DND-41 (cell line): ENCODE data around the gene ARHGAP24.
A peak's percentile ranks its signal among the peaks of the same experiment; 100 is the strongest.

Experiments
- ATAC-seq: fragments of 200-7000 bp; cut with Tn5 transposase; 3 replicates; pipeline ENCODE4 v1.9.1; 2021; ENCODE audit warnings: low read depth; ENCODE audit not compliant: insufficient read depth
- DNase-seq: peaks from one replicate; pipeline ENCODE4 v3.0.0-alpha.2; 2020
- H2AFZ ChIP-seq: 2 replicates; pipeline ENCODE4 v1.6.0; 2012; ENCODE audit warnings: low read depth, low read length
- H3K27ac ChIP-seq: 2 replicates; pipeline ENCODE4 v1.5.1; 2012; ENCODE audit warnings: low read length, inconsistent platforms
- H3K27me3 ChIP-seq: fragments of 200-600 bp; sonication (generic); 2 replicates; pipeline ENCODE4 v1.6.0; 2012; ENCODE audit warnings: low read length, mild to moderate bottlenecking, inconsistent platforms; ENCODE audit not compliant: insufficient read depth, poor library complexity
- H3K36me3 ChIP-seq: 2 replicates; pipeline ENCODE4 v1.5.1; 2012; ENCODE audit warnings: low read length, inconsistent platforms; ENCODE audit not compliant: insufficient read depth
- H3K4me1 ChIP-seq: 2 replicates; pipeline ENCODE4 v1.5.1; 2012; ENCODE audit warnings: mild to moderate bottlenecking, low read length; ENCODE audit not compliant: insufficient read depth
- H3K4me2 ChIP-seq: 2 replicates; pipeline ENCODE4 v1.6.0; 2012; ENCODE audit warnings: mild to moderate bottlenecking, moderate library complexity, low read length, inconsistent platforms; ENCODE audit not compliant: insufficient read depth
- H3K4me3 ChIP-seq, 2 experiments: fragments of 200-600 bp in 1 of 2; shearing (Covaris generic) in 1 of 2; 2 replicates each; pipeline ENCODE4 v1.5.1; 2012 to 2016; ENCODE audit warnings: inconsistent platforms in 2 of 2, low read length in 2 of 2, mild to moderate bottlenecking in 2 of 2, low read depth in 1 of 2, moderate library complexity in 1 of 2
- H3K79me2 ChIP-seq: 2 replicates; pipeline ENCODE4 v1.6.0; 2012; ENCODE audit warnings: low read length, inconsistent platforms; ENCODE audit not compliant: insufficient read depth
- H3K9ac ChIP-seq: 2 replicates; pipeline ENCODE4 v1.6.0; 2012; ENCODE audit warnings: low read depth, mild to moderate bottlenecking, inconsistent platforms, low read length, moderate library complexity
- H3K9me3 ChIP-seq: 2 replicates; pipeline ENCODE4 v1.5.1; 2012; ENCODE audit warnings: low read length, moderate library complexity, mild to moderate bottlenecking, inconsistent platforms; ENCODE audit not compliant: insufficient read depth, severe bottlenecking
- H4K20me1 ChIP-seq: 2 replicates; pipeline ENCODE4 v1.6.0; 2012; ENCODE audit warnings: low read length; ENCODE audit not compliant: insufficient read depth
- EZH2 ChIP-seq: IDR thresholded peaks from 3 replicates; pipeline ENCODE4 v1.6.1; 2012; ENCODE audit warnings: borderline replicate concordance, low read depth, mild to moderate bottlenecking, moderate library complexity, low read length, inconsistent platforms; ENCODE audit not compliant: severe bottlenecking
- TF ChIP-seq, protein P1 (sequence below): IDR thresholded peaks from 2 replicates; pipeline ENCODE4 v1.5.1; 2012; ENCODE audit warnings: borderline replicate concordance, low read length, moderate library complexity, mild to moderate bottlenecking; ENCODE audit not compliant: poor library complexity, severe bottlenecking; ENCODE audit errors: extremely low read depth

The ARHGAP24 gene

DNA sequence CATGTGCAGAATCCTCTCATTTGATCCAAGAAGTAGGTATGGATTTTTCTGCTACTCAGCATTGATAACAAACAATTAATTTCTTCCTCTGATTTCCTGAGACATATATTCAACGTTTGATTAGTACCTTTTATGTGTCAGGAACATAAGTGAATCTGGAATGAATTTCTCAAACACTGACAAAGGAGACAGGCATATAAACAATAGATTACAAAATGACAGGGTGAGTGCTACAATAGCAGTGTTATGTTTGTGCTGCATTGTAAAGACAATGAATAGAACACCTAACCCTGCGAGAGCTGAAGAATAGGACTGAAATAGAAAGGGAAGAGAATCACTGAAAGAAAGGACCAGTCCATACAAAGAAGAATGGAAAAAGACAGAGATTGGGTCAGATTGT lies 52.9 kb downstream of the ARHGAP24 start:
- TF ChIP-seq, protein P1, sequence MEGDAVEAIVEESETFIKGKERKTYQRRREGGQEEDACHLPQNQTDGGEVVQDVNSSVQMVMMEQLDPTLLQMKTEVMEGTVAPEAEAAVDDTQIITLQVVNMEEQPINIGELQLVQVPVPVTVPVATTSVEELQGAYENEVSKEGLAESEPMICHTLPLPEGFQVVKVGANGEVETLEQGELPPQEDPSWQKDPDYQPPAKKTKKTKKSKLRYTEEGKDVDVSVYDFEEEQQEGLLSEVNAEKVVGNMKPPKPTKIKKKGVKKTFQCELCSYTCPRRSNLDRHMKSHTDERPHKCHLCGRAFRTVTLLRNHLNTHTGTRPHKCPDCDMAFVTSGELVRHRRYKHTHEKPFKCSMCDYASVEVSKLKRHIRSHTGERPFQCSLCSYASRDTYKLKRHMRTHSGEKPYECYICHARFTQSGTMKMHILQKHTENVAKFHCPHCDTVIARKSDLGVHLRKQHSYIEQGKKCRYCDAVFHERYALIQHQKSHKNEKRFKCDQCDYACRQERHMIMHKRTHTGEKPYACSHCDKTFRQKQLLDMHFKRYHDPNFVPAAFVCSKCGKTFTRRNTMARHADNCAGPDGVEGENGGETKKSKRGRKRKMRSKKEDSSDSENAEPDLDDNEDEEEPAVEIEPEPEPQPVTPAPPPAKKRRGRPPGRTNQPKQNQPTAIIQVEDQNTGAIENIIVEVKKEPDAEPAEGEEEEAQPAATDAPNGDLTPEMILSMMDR, result no peak
- ATAC-seq, result no peak
- Histone ChIP-seq H3K36me3 (no peaks in the 10 kb centered on the region), H2AFZ (no peak overlapping the region), H3K4me3 (no peak overlapping the region), H4K20me1 (no peaks in the 10 kb centered on the region), H3K9me3 (no peaks in the 10 kb centered on the region), H3K79me2 (no peaks in the 10 kb centered on the region), H3K4me2 (no peak overlapping the region), H3K4me1 (no peaks in the 10 kb centered on the region), H3K9ac (no peak overlapping the region), H3K27ac (no peak overlapping the region), H3K27me3 (no peaks in the 10 kb centered on the region)
- no peak for DNase-seq

DNA sequence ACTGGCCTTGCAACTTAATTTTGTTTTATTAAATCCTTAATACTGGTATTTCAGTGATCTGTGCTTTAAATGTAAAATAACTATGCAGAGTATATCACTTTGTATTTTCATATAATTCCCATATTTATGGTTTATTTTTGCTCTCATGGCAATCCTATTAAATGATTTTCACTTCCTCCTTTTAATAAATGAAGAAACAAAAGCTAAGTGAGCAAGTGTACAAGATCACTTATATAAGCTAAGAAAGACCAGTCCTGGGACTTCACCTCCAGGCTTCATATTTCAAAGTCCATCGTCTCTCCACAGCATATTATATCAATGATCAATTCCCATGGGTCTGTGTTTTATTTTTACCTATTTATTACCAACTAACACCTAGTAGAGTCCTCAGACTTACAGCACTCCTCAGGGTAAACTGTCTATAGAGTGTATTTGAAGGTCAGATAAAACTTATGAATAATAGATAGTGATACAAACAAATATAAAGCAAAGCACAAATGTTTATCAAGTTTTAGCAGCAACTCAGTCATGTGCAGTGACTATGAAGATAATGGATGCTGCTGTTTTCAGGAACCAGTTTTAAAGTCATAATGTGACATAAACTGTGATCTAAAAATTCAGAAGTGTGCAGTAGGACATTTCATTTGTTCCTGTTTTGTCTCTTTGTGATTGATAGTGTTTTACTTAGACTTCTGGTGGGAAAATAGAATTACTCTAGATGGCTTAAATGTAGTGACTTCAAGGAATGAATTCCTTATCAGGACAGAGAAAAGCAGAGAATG lies 56.8 kb downstream of the ARHGAP24 start:
- H3K4me3 ChIP-seq, result no peak overlapping the region
- H3K36me3 ChIP-seq, result no peaks in the 10 kb centered on the region
- no peaks in the 10 kb centered on the region for H4K20me1 ChIP-seq
- H3K4me2 ChIP-seq, result no peak overlapping the region
- no peaks in the 10 kb centered on the region for H3K9me3 ChIP-seq
- no peak for DNase-seq
- no peaks in the 10 kb centered on the region for H3K4me1 ChIP-seq
- H3K9ac ChIP-seq, result no peak overlapping the region
- no peak for ATAC-seq
- H2AFZ ChIP-seq, result no peak overlapping the region
- TF ChIP-seq, protein P1, result no peak
- no peak for TF ChIP-seq EZH2
- H3K27ac ChIP-seq, result no peak overlapping the region
- H3K27me3 ChIP-seq, result no peaks in the 10 kb centered on the region
- H3K79me2 ChIP-seq, result no peaks in the 10 kb centered on the region

DNA sequence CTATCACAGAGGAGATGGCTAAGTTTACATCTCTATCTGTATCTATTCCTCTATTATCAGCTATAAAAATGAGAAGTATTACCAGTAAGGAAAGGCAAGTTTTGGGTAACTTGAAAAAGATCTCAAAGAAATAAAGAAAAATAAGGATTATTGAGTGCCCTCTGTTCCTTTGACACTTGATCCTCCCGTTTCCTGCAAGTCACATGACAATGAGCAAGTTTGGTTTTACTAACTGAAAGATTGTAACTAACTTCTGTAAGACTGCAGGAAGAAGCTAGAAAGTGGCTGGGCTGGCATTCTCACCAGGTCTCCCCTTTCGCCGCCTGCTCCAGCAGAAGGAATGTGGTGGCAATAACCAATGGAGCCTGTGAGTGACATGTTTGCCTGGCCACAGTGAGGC lies 59.2 kb downstream of the ARHGAP24 start:
- no peak overlapping the region for H3K9ac ChIP-seq
- no peaks in the 10 kb centered on the region for H3K79me2 ChIP-seq
- no peak for DNase-seq

More for the DNA sequence above, 59.2 kb downstream of the ARHGAP24 start:
- Histone ChIP-seq H3K36me3 (no peaks in the 10 kb centered on the region), H3K4me1 (no peaks in the 10 kb centered on the region), H3K27ac (no peak overlapping the region), H3K9me3 (no peaks in the 10 kb centered on the region), H4K20me1 (no peaks in the 10 kb centered on the region), H2AFZ (peak overlapping the region; percentile 9; the same call in 1 of the 2 replicates), H3K4me3 (no peak overlapping the region), H3K4me2 (no peak overlapping the region), H3K27me3 (no peaks in the 10 kb centered on the region)
- ATAC-seq, result no peak
- TF ChIP-seq, protein P1, result no peak
- no peak for TF ChIP-seq EZH2
